Stimulated activated CD4-positive, alpha-beta T cell treated with anti-CD3 and anti-CD28 coated beads, Interleukin-1b, Interleukin-23, amount 100 ng/mL, for 1 hour (primary cell): Measurements from ENCODE around the gene TMEM131L.
"Not testable (repeated sequence)": the region's sequence is repeated elsewhere in the genome, so short reads cannot be mapped to it uniquely, and the experiment has no call there.

Experiments
- DNase-seq, 2 donors: peaks; one replicate each; pipeline ENCODE4 v3.0.0-alpha.2; 2020; ENCODE audit warnings: low read depth in 2 of 2

The TMEM131L gene

GRCh38 chr4:153466081-153466948 is at the start of gene TMEM131L:
Gene TMEM131L, plus strand, starts transcription at chr4:153466360. Its CDS starts 38 bp downstream, at chr4:153466398.
- peak in 1 of 2 donors; percentile 36 for DNase-seq

- not testable (repeated sequence) for DNase-seq
Observed at GRCh38 chr4:153416456-153416855, 49.7 kb upstream of the TMEM131L start.

- no peak for DNase-seq
Observed at GRCh38 chr4:153418121-153418520, 48.0 kb upstream of the TMEM131L start.

GRCh38 chr4:153418558-153418957 is 47.6 kb upstream of the TMEM131L start:
- no peak for DNase-seq

- DNase-seq: no peak
Observed at GRCh38 chr4:153419029-153419428, 47.1 kb upstream of the TMEM131L start.

- no peak for DNase-seq
Observed at GRCh38 chr4:153419673-153420278, 46.4 kb upstream of the TMEM131L start.

- DNase-seq: no peak
Observed at GRCh38 chr4:153420361-153420760, 45.8 kb upstream of the TMEM131L start.

- DNase-seq: no peak
Observed at GRCh38 chr4:153421941-153422340, 44.2 kb upstream of the TMEM131L start.

- no peak for DNase-seq
Observed at GRCh38 chr4:153426207-153426885, 39.8 kb upstream of the TMEM131L start.

GRCh38 chr4:153427363-153428071 is 38.6 kb upstream of the TMEM131L start:
- no peak for DNase-seq

- no peak for DNase-seq
Observed at GRCh38 chr4:153428941-153429475, 37.2 kb upstream of the TMEM131L start.

GRCh38 chr4:153432965-153433753 is 33.0 kb upstream of the TMEM131L start:
- DNase-seq: peak; percentile 4 to 26

GRCh38 chr4:153433754-153434105 is 32.4 kb upstream of the TMEM131L start:
- DNase-seq: no peak

GRCh38 chr4:153434190-153434589 is 32.0 kb upstream of the TMEM131L start:
- DNase-seq: no peak

- DNase-seq: no peak
Observed at GRCh38 chr4:153438916-153439756, 27.0 kb upstream of the TMEM131L start.

GRCh38 chr4:153439831-153440230 is 26.3 kb upstream of the TMEM131L start:
- DNase-seq: no peak

- DNase-seq: no peak
Observed at GRCh38 chr4:153440475-153440874, 25.7 kb upstream of the TMEM131L start.

- no peak for DNase-seq
Observed at GRCh38 chr4:153447175-153447905, 18.8 kb upstream of the TMEM131L start.

- no peak for DNase-seq
Observed at GRCh38 chr4:153448003-153448731, 18.0 kb upstream of the TMEM131L start.
